Activated T-cell treated with anti-CD3 and anti-CD28 coated beads, Interleukin-2, amount 50 U/mL, for 72 hours (primary cell): ENCODE data around the gene CTNNA3. TPM values are rescaled to one million over a fixed set of nuclear protein-coding genes. Genes with fewer than 3 reads are reported as not detected.

Experiments used
- ATAC-seq, 2 donors: fragments of 150-1000 bp; cut with Tn5 transposase; replicated peaks in 1 of 2; 2 replicates each; pipeline ENCODE4 v1.10.0; 2021; ENCODE audit warnings: moderate library complexity in 2 of 2, mild to moderate bottlenecking in 1 of 2
- DNase-seq, 2 donors: peaks; one replicate each; pipeline ENCODE4 v3.0.0; 2021 to 2022; ENCODE audit warnings: mixed read lengths in 1 of 2
- H3K27ac Mint-ChIP-seq: one replicate; pipeline ENCODE4 v1.8.0; 2022; ENCODE audit warnings: mild to moderate bottlenecking, moderate library complexity, mixed read lengths
- H3K27me3 Mint-ChIP-seq: one replicate; pipeline ENCODE4 v1.8.0; 2022; ENCODE audit warnings: low read depth, mixed read lengths
- H3K36me3 Mint-ChIP-seq, 2 donors: one replicate each; pipeline ENCODE4 v1.8.0; 2022; ENCODE audit warnings: mixed read lengths in 2 of 2, mild to moderate bottlenecking in 1 of 2; ENCODE audit not compliant: insufficient read depth in 2 of 2
- H3K4me1 Mint-ChIP-seq: one replicate; pipeline ENCODE4 v1.8.0; 2022; ENCODE audit warnings: low read depth, mixed read lengths
- H3K4me3 Mint-ChIP-seq, 2 donors: one replicate each; pipeline ENCODE4 v1.8.0; 2022; ENCODE audit warnings: mild to moderate bottlenecking in 2 of 2, mixed read lengths in 2 of 2, moderate library complexity in 2 of 2
- H3K9me3 Mint-ChIP-seq, 2 donors: one replicate each; pipeline ENCODE4 v1.8.0; 2022; ENCODE audit warnings: mixed read lengths in 2 of 2
- total RNA-seq, 2 donors: library from RNA; stranded (reverse); gene quantifications; one replicate each; pipeline ENCODE4 v1.2.3, GENCODE V29; 2022

The CTNNA3 gene
- total RNA-seq, 2 donors from 2014 or later, result 0.25 to 0.74 TPM

- Mint-ChIP-seq H3K9me3 (peaks cover 3 to 4% of the 10 kb centered on the region in 2 donors), H3K36me3 (no peaks in the 10 kb centered on the region), H3K4me3 (no peak overlapping the region), H3K27ac (no peak overlapping the region), H3K27me3 (no peaks in the 10 kb centered on the region), H3K4me1 (no peaks in the 10 kb centered on the region)
- ATAC-seq (no peak), DNase-seq (no peak)
Measured at GRCh38 chr10:65894379-65894778, 1801.6 kb downstream of the CTNNA3 start.

- Mint-ChIP-seq H3K4me1 (no peaks in the 10 kb centered on the region), H3K27ac (no peak overlapping the region), H3K9me3 (peaks cover 4 to 5% of the 10 kb centered on the region in 2 donors), H3K27me3 (no peaks in the 10 kb centered on the region), H3K4me3 (no peak overlapping the region), H3K36me3 (no peaks in the 10 kb centered on the region)
- DNase-seq (no peak), ATAC-seq (no peak)
Measured at GRCh38 chr10:65893676-65894075, 1802.3 kb downstream of the CTNNA3 start.

GRCh38 chr10:65892284-65892683 is 1803.7 kb downstream of the CTNNA3 start:
- DNase-seq (no peak), ATAC-seq (no peak)
- H3K9me3 Mint-ChIP-seq, result peaks cover 0 to 1% of the 10 kb centered on the region in 2 donors
- H3K36me3 Mint-ChIP-seq, result no peaks in the 10 kb centered on the region
- no peaks in the 10 kb centered on the region for H3K27me3 Mint-ChIP-seq
- no peak overlapping the region for H3K4me3 Mint-ChIP-seq
- H3K4me1 Mint-ChIP-seq, result no peaks in the 10 kb centered on the region
- H3K27ac Mint-ChIP-seq, result no peak overlapping the region

GRCh38 chr10:65891073-65891981 is 1804.7 kb downstream of the CTNNA3 start:
- ATAC-seq, result no peak
- Mint-ChIP-seq H3K36me3 (peaks cover 0 to 2% of the 10 kb centered on the region in 2 donors), H3K27me3 (no peaks in the 10 kb centered on the region), H3K4me1 (no peaks in the 10 kb centered on the region), H3K27ac (no peak overlapping the region), H3K9me3 (peaks cover 3 to 4% of the 10 kb centered on the region in 2 donors), H3K4me3 (no peak overlapping the region)
- DNase-seq, result no peak

- Mint-ChIP-seq H3K9me3 (peaks cover 0 to 3% of the 10 kb centered on the region in 2 donors), H3K4me1 (no peaks in the 10 kb centered on the region), H3K36me3 (no peaks in the 10 kb centered on the region), H3K27ac (no peak overlapping the region), H3K27me3 (no peaks in the 10 kb centered on the region), H3K4me3 (no peak overlapping the region)
- DNase-seq (no peak), ATAC-seq (no peak)
Measured at GRCh38 chr10:65864529-65864928, 1831.5 kb downstream of the CTNNA3 start.

GRCh38 chr10:65864036-65864435 is 1832.0 kb downstream of the CTNNA3 start:
- H3K36me3 Mint-ChIP-seq, result no peaks in the 10 kb centered on the region
- no peaks in the 10 kb centered on the region for H3K4me1 Mint-ChIP-seq
- peaks cover 0 to 3% of the 10 kb centered on the region in 2 donors for H3K9me3 Mint-ChIP-seq

More at GRCh38 chr10:65864036-65864435, 1832.0 kb downstream of the CTNNA3 start:
- DNase-seq, result no peak
- no peak for ATAC-seq
- Mint-ChIP-seq H3K27ac (no peak overlapping the region), H3K4me3 (no peak overlapping the region), H3K27me3 (no peaks in the 10 kb centered on the region)

Other genes with a start within 250 kb of the CTNNA3 start
- 10 to 100 TPM; 35.6 to 36.4 TPM for gene DNAJC12, start 142.0 kb upstream of the CTNNA3 start, total RNA-seq
- gene SIRT1, start 188.5 kb upstream of the CTNNA3 start, total RNA-seq, result 10 to 100 TPM; 42.6 to 46.6 TPM